ENCODE results near the gene ATF4. TPM values are rescaled to one million over a fixed set of nuclear protein-coding genes. Genes with fewer than 3 reads are reported as not detected.

The ATF4 gene
- total and polyA plus RNA-seq, 2 of the 8 experiments (the other 6 are each of a cell fraction or from before 2014, with no cell fraction given) = 553 to 704 TPM

DNA sequence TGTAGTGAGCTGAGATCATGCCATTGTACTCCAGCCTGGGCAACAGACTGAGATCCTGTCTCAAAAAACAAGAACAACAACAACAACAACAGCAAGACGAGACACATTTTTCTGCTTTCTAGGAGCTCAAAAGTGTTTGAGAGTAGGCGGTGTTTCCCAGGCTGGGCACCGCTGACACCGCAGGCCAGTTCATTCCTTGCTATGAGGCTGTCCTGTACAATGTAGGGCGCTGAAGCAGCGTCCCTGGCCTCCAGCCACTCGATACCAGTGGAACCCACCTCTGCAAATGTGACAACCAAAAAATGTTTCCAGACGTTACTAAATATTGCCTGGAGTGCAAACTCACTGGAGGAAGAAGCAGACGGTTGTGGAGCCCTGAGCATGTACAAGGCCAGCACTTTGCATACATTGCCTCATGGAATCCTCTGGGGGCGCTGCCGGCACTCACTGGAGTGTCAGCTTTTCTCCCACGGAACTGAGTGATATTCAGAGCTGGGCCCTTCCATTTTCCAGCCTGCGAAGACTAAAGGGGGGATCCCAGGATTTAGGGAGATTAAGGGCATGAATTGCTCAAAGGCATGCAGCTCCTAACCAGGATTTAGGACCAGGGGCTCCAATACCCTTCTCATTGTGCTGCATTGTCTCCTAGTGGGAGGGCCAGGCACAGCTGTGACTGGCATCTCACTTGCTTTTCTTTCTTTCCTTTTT lies 24.1 kb upstream of the ATF4 start (continued):
- TF ChIP-seq HDAC2 (IDR thresholded peaks at IDR 0.05; ENCODE audit: borderline replicate concordance in 1 of 2, low read depth in 2 of 2, low read length in 2 of 2) (peak in 1 of 2 experiments; percentile 87; a peak in 1 of 4 replicates), BACH1 (IDR thresholded peaks at IDR 0.05; ENCODE audit: low read length) (0 out of 2 replicates have a peak, but pooled peaks have one; percentile 11), POU5F1 (IDR thresholded peaks at IDR 0.05; ENCODE audit: low read depth, low read length) (no peak)

All from H1 (cell line).